Measurements from ENCODE around the gene SELENOM. TPM values are rescaled to one million over a fixed set of nuclear protein-coding genes. Genes with fewer than 3 reads are reported as not detected.
A peak's percentile ranks its signal among the peaks of the same experiment; 100 is the strongest.

The SELENOM gene
- total RNA-seq, 1 donor from 2014 or later: 3.7 TPM

DNA sequence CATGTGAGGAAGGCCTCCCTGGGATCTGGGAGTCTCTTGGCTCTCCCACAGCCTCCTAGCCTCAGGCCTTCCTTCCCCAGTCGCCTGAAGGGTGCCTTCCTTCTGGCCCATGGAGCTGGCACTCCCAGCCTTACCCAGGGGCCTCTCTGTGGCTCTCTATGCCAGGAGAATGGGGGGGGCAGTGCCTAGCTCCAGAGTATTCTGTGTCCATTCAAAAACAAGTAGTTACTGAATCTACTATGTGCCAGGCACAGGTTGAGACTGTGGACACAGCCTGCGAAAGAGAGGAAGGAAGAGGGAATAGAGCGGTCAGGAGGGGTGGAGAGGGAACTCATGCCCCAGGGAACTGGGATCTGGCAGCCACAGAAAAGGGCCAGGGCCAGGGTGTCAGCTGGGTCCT is 35.7 kb upstream of the SELENOM start:
- Mint-ChIP-seq H3K36me3 (ENCODE audit: insufficient read depth) (no peaks in the 10 kb centered on the region), H3K9me3 (ENCODE audit: low read depth) (peaks cover 9% of the 10 kb centered on the region), H3K4me3 (ENCODE audit: low read depth) (no peak overlapping the region), H3K27me3 (peaks cover 20% of the 10 kb centered on the region), H3K27ac (no peak overlapping the region), H3K4me1 (ENCODE audit: low read depth) (peaks cover 2% of the 10 kb centered on the region)
- no peak for DNase-seq (ENCODE audit: low spot score, unreplicated experiment)
- TF ChIP-seq, protein P1, sequence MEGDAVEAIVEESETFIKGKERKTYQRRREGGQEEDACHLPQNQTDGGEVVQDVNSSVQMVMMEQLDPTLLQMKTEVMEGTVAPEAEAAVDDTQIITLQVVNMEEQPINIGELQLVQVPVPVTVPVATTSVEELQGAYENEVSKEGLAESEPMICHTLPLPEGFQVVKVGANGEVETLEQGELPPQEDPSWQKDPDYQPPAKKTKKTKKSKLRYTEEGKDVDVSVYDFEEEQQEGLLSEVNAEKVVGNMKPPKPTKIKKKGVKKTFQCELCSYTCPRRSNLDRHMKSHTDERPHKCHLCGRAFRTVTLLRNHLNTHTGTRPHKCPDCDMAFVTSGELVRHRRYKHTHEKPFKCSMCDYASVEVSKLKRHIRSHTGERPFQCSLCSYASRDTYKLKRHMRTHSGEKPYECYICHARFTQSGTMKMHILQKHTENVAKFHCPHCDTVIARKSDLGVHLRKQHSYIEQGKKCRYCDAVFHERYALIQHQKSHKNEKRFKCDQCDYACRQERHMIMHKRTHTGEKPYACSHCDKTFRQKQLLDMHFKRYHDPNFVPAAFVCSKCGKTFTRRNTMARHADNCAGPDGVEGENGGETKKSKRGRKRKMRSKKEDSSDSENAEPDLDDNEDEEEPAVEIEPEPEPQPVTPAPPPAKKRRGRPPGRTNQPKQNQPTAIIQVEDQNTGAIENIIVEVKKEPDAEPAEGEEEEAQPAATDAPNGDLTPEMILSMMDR (IDR thresholded peaks at IDR 0.05; ENCODE audit: unreplicated experiment): no peak

DNA sequence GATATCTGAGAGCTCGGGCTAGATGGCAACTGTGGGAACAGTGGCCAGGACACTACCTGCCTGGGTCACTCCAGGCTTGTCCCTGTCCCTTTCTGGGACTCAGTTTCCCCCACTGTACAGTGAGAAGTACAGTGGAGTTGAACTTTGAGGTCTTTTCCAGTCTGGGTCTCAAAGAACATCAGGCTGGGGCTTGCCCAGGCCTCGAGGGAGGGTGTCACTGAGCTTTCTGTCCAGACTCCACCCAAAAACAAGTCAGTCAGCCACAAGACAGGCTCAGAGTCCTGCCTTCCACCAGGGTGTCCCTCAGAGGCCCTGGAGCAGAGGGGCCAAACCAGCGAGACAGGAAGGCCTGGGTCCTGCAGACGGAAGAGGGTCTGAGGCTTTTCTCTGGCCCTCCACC is 34.9 kb upstream of the SELENOM start:
- TF ChIP-seq, protein P1 (IDR thresholded peaks at IDR 0.05; ENCODE audit: unreplicated experiment): no peak
- H3K27ac Mint-ChIP-seq: no peak overlapping the region
- DNase-seq (ENCODE audit: low spot score, unreplicated experiment): no peak
- H3K9me3 Mint-ChIP-seq (ENCODE audit: low read depth): peaks cover 6% of the 10 kb centered on the region
- H3K4me1 Mint-ChIP-seq (ENCODE audit: low read depth): peaks cover 2% of the 10 kb centered on the region
- no peak overlapping the region for H3K4me3 Mint-ChIP-seq (ENCODE audit: low read depth)
- peaks cover 20% of the 10 kb centered on the region for H3K27me3 Mint-ChIP-seq
- H3K36me3 Mint-ChIP-seq (ENCODE audit: insufficient read depth): no peaks in the 10 kb centered on the region

DNA sequence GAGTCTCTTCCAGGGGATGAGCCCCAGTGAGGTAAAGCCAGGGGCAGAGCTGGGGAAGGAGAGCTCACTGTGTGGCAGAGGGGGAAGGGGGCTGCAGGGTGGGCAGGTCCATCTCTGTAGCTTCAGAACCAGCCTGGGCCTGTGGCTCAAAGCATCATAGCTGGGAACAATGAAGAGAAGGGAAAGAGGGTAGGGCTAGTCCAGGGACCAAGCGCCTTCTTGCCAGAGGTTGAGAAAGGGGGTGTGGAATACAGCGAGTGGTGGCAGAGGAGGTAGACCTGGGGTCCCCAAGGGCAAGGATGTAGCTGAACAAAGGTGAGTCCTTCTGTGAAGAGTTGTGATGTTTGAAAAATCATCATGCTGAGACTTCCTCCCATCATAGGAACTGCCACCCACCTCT is 34.2 kb upstream of the SELENOM start:
- H3K27me3 Mint-ChIP-seq: peaks cover 20% of the 10 kb centered on the region

DNA sequence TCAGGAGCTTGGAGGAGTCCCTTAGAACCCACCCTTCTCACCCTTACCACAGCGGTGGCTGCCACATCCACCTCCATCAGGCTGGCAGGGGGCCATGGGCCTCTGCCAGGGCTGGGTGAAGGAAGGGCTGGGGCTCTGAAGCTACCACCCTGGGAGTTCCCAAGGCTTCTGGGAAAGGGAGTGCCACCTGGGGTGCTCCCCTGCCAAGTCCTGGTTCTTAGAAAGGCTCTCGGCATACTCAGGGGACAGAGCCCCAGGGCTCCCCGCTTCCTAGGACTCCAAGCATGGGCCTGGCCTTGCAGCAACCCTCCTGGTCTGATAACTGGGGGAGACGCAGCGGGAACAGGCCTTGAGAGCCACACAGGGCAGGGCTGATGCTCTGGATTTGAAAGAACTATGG is 33.4 kb upstream of the SELENOM start:
- Mint-ChIP-seq H3K36me3 (ENCODE audit: insufficient read depth) (no peaks in the 10 kb centered on the region), H3K4me1 (ENCODE audit: low read depth) (peaks cover 2% of the 10 kb centered on the region), H3K9me3 (ENCODE audit: low read depth) (no peaks in the 10 kb centered on the region), H3K4me3 (ENCODE audit: low read depth) (no peak overlapping the region), H3K27ac (no peak overlapping the region), H3K27me3 (peaks cover 20% of the 10 kb centered on the region)
- DNase-seq (ENCODE audit: low spot score, unreplicated experiment): no peak
- TF ChIP-seq, protein P1 (IDR thresholded peaks at IDR 0.05; ENCODE audit: unreplicated experiment): no peak

More for the DNA sequence above, 34.2 kb upstream of the SELENOM start:
- H3K4me1 Mint-ChIP-seq (ENCODE audit: low read depth): peaks cover 2% of the 10 kb centered on the region
- H3K9me3 Mint-ChIP-seq (ENCODE audit: low read depth): peaks cover 2% of the 10 kb centered on the region
- no peak overlapping the region for H3K27ac Mint-ChIP-seq
- no peaks in the 10 kb centered on the region for H3K36me3 Mint-ChIP-seq (ENCODE audit: insufficient read depth)
- DNase-seq (ENCODE audit: low spot score, unreplicated experiment): no peak
- no peak overlapping the region for H3K4me3 Mint-ChIP-seq (ENCODE audit: low read depth)
- TF ChIP-seq, protein P1 (IDR thresholded peaks at IDR 0.05; ENCODE audit: unreplicated experiment): no peak

DNA sequence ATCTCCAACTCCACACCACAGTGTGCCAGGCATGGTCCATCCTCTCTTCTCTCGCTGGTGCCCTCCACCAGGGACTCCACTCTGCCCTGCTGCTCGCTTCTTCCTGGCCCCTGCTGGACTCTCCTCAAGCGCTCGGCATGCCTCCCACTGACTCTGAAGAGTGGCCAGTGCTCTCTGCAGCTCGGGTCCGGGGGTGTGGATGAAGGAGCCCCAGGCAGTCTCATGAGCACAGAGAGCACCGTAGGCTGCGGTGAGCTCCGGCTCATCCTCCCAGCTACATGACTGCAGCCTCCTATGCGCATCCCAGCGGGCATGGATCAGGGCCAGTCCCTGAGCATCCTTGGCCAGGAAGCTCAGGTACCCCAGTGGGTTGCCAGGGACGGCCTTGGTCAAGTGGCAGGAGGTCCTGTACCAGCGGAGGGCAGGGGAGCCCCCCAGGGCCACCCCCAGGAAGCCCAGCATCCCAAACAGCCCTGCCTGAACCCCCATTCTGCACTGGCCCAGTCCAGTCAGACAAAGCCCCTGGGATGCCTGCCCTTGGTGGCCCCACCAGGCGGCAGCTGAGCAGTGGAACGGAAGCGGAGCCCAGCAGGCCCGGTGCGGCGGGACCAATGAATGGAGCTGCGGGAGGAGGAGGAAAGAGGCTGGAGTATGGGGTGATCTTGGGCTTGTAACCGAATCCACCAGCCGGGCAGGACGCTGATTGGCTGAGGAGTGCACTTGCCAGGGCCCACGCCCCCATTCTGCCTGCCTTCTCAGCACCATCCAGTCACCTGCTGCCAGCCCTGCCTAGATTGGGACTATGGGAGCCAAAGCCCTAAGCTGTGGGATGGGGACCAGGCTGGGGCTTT is 32.7 kb upstream of the SELENOM start, which contains the start of gene PLA2G3:
PLA2G3 (minus strand) TSS at position 643 of the 851 bp plus-strand sequence; CDS start at position 489, 154 bp downstream.
- TF ChIP-seq, protein P1 (IDR thresholded peaks at IDR 0.05; ENCODE audit: unreplicated experiment): peak; percentile 33
- no peaks in the 10 kb centered on the region for H3K36me3 Mint-ChIP-seq (ENCODE audit: insufficient read depth)
- peak within 1 kb of the TSS; percentile 44 for H3K4me3 Mint-ChIP-seq (ENCODE audit: low read depth)
- H3K4me1 Mint-ChIP-seq (ENCODE audit: low read depth): peaks cover 2% of the 10 kb centered on the region
- peak; percentile 22 for DNase-seq (ENCODE audit: low spot score, unreplicated experiment)
- no peak within 1 kb of the TSS for H3K27ac Mint-ChIP-seq
- H3K27me3 Mint-ChIP-seq: peaks cover 18% of the 10 kb centered on the region
- no peaks in the 10 kb centered on the region for H3K9me3 Mint-ChIP-seq (ENCODE audit: low read depth)

Measured in progenitor cell of endocrine pancreas (in vitro differentiated cells).